ENCODE results near the gene BCL6.
A peak's percentile ranks its signal among the peaks of the same experiment; 100 is the strongest.

The BCL6 gene

GRCh38 chr3:187762792-187763191 is 17.5 kb upstream of the BCL6 start:
- DNase-seq (ENCODE audit: low read depth in 3 of 3, low spot score in 1 of 3), result no peak

- no peak for DNase-seq (ENCODE audit: low read depth in 3 of 3, low spot score in 1 of 3)
Measured at GRCh38 chr3:187759601-187760000, 14.3 kb upstream of the BCL6 start.

- no peak for DNase-seq (ENCODE audit: low read depth in 3 of 3, low spot score in 1 of 3)
Measured at GRCh38 chr3:187758318-187758955, 13.2 kb upstream of the BCL6 start.

GRCh38 chr3:187753516-187753915 is 8.2 kb upstream of the BCL6 start:
- no peak for DNase-seq (ENCODE audit: low read depth in 3 of 3, low spot score in 1 of 3)

GRCh38 chr3:187750513-187751123 is 5.3 kb upstream of the BCL6 start:
- DNase-seq (ENCODE audit: low read depth in 3 of 3, low spot score in 1 of 3), result no peak

- DNase-seq (ENCODE audit: low read depth in 3 of 3, low spot score in 1 of 3), result no peak
Measured at GRCh38 chr3:187750006-187750512, 4.8 kb upstream of the BCL6 start.

GRCh38 chr3:187748050-187748481 is 2.8 kb upstream of the BCL6 start:
- peak; percentile 74 to 93 (median 79) for DNase-seq (ENCODE audit: low read depth in 3 of 3, low spot score in 1 of 3)

GRCh38 chr3:187747506-187747905 is 2.2 kb upstream of the BCL6 start:
- DNase-seq (ENCODE audit: low read depth in 3 of 3, low spot score in 1 of 3), result no peak

- DNase-seq (ENCODE audit: low read depth in 3 of 3, low spot score in 1 of 3), result no peak
Measured at GRCh38 chr3:187746442-187747281, 1.4 kb upstream of the BCL6 start.

- no peak for DNase-seq (ENCODE audit: low read depth in 3 of 3, low spot score in 1 of 3)
Measured at GRCh38 chr3:187746059-187746441, 782 bp upstream of the BCL6 start.

GRCh38 chr3:187744169-187745151 is 808 bp downstream of the BCL6 start:
- DNase-seq (ENCODE audit: low read depth in 3 of 3, low spot score in 1 of 3), result peak in 1 of 3 donors; percentile 37

- DNase-seq (ENCODE audit: low read depth in 3 of 3, low spot score in 1 of 3), result peak in 1 of 3 donors; percentile 47
Measured at GRCh38 chr3:187743195-187744141, 1.8 kb downstream of the BCL6 start.

- DNase-seq (ENCODE audit: low read depth in 3 of 3, low spot score in 1 of 3), result no peak
Measured at GRCh38 chr3:187742351-187743171, 2.7 kb downstream of the BCL6 start.

GRCh38 chr3:187741403-187742350 is 3.6 kb downstream of the BCL6 start:
- DNase-seq (ENCODE audit: low read depth in 3 of 3, low spot score in 1 of 3), result peak in 2 of 3 donors; percentile 48 to 69

- peak in 2 of 3 donors; percentile 49 to 70 for DNase-seq (ENCODE audit: low read depth in 3 of 3, low spot score in 1 of 3)
Measured at GRCh38 chr3:187740421-187741399, 4.6 kb downstream of the BCL6 start.
